HCT116 (cell line): ENCODE measurements around the gene STH. TPM values are rescaled to one million over a fixed set of nuclear protein-coding genes. Genes with fewer than 3 reads are reported as not detected.
"Not testable (repeated sequence)": the region's sequence is repeated elsewhere in the genome, so short reads cannot be mapped to it uniquely, and the experiment has no call there.

Source experiments
- ATAC-seq: fragments of 200-7000 bp; cut with Tn5 transposase; 2 replicates; pipeline ENCODE4 v1.9.1; 2020; ENCODE audit warnings: mild to moderate bottlenecking, moderate library complexity
- BruUV-seq: library from RNA; stranded (reverse); fragments of 400-500 nt; replicated peaks from 2 replicates; lab custom pipeline; 2021; lab: Mats Ljungman, UMichigan
- CTCF ChIA-PET: fragments of 300-600 bp; sonication (Branson Sonifier 250); formaldehyde crosslinking; loops from one replicate; lab custom pipeline; 2021; ENCODE audit warnings: antibody characterized with exemption; lab: Charles Lee
- POLR2A ChIA-PET: fragments of 300-600, 350-600 bp; sonication (Branson Sonifier 250); formaldehyde crosslinking; loops from one replicate; lab custom pipeline; 2021; ENCODE audit warnings: antibody characterized with exemption; lab: Charles Lee
- RAD21 ChIA-PET, 2 experiments: fragments of 300-600 bp; sonication (Branson Sonifier 250); formaldehyde crosslinking; loops; one replicate each; lab custom pipeline; 2023; ENCODE audit warnings: low total read pairs in 2 of 2; ENCODE audit not compliant: uncharacterized antibody in 2 of 2, unreplicated experiment in 2 of 2, low non-redundant PET in 1 of 2; lab: Charles Lee
- DNase-seq: peaks from one replicate; pipeline ENCODE4 v3.0.0-alpha.2; 2010; ENCODE audit warnings: low read depth, low spot score
- H2AFZ ChIP-seq: fragments of 200-600 bp; shearing (Covaris generic), sonication (generic); 2 replicates; pipeline ENCODE4 v1.6.1; 2017; ENCODE audit warnings: low read depth, mixed run types, mixed read lengths, antibody characterized with exemption, low read length; ENCODE audit not compliant: poor library complexity, severe bottlenecking
- H3K27ac ChIP-seq: 2 replicates; pipeline ENCODE4 v1.5.1; 2012; ENCODE audit warnings: low read depth, low read length
- H3K27me3 ChIP-seq: fragments of 200-600 bp; sonication (generic); 2 replicates; pipeline ENCODE4 v1.6.1; 2016; ENCODE audit warnings: mixed run types, low read length, mixed read lengths; ENCODE audit not compliant: insufficient read depth
- H3K36me3 ChIP-seq, 2 experiments: fragments of 200-500 bp in 1 of 2; fragments of 200-600 bp in 1 of 2; sonication (Bioruptor generic) in 1 of 2; sonication (generic) in 1 of 2; 2 replicates each; pipeline versions ENCODE4 v1.5.1 to v1.6.1; 2014 to 2016; ENCODE audit warnings: low read length in 2 of 2, inconsistent platforms in 1 of 2, mixed read lengths in 1 of 2, mixed run types in 1 of 2; ENCODE audit not compliant: insufficient read depth in 2 of 2, control insufficient read depth in 1 of 2
- H3K4me1 ChIP-seq, 2 experiments: fragments of 200-600 bp in 1 of 2; sonication (generic) in 1 of 2; 2 replicates each; pipeline versions ENCODE4 v1.5.1 to v1.6.1; 2012 to 2017; ENCODE audit warnings: low read length in 2 of 2, inconsistent platforms in 1 of 2, mild to moderate bottlenecking in 1 of 2, mixed read lengths in 1 of 2, mixed run types in 1 of 2, moderate library complexity in 1 of 2; ENCODE audit not compliant: insufficient read depth in 2 of 2, control insufficient read depth in 1 of 2
- H3K4me2 ChIP-seq: fragments of 200-600 bp; sonication (generic); 2 replicates; pipeline ENCODE4 v1.6.1; 2017; ENCODE audit warnings: mixed run types, low read length, mixed read lengths
- H3K4me3 ChIP-seq, 2 experiments: fragments of 200-600 bp in 1 of 2; sonication (generic) in 1 of 2; replicated peaks in 1 of 2; 2 replicates each; pipeline ENCODE4 v1.5.1; 2011 to 2016; ENCODE audit warnings: low read length in 2 of 2, control low read depth in 1 of 2, low read depth in 1 of 2, mild to moderate bottlenecking in 1 of 2, mixed read lengths in 1 of 2, mixed run types in 1 of 2
- H3K79me2 ChIP-seq: fragments of 200-600 bp; sonication (generic); 2 replicates; pipeline ENCODE4 v1.6.1; 2017; ENCODE audit warnings: mild to moderate bottlenecking, mixed run types, low read length, moderate library complexity, mixed read lengths; ENCODE audit not compliant: insufficient read depth
- H3K9ac ChIP-seq: fragments of 200-600 bp; sonication (generic); 2 replicates; pipeline ENCODE4 v1.6.1; 2016; ENCODE audit warnings: low read length, mixed read lengths
- H3K9me2 ChIP-seq: fragments of 200-600 bp; sonication (generic), shearing (Covaris generic); 2 replicates; pipeline ENCODE4 v1.6.1; 2017; ENCODE audit warnings: mixed run types, mild to moderate bottlenecking, moderate library complexity; ENCODE audit not compliant: insufficient read depth
- H3K9me3 ChIP-seq, 2 experiments: fragments of 200-500 bp in 1 of 2; fragments of 200-600 bp in 1 of 2; sonication (Bioruptor generic) in 1 of 2; sonication (generic) in 1 of 2; 2 replicates each; pipeline ENCODE4 v1.6.1; 2014 to 2017; ENCODE audit warnings: low read length in 2 of 2, mixed read lengths in 2 of 2, inconsistent platforms in 1 of 2, low read depth in 1 of 2, mild to moderate bottlenecking in 1 of 2, mixed run types in 1 of 2, moderate library complexity in 1 of 2; ENCODE audit not compliant: control insufficient read depth in 1 of 2, insufficient read depth in 1 of 2
- H4K20me1 ChIP-seq: fragments of 200-600 bp; sonication (generic), shearing (Covaris generic); 2 replicates; pipeline ENCODE4 v1.6.1; 2017; ENCODE audit warnings: mixed run types, mild to moderate bottlenecking, moderate library complexity; ENCODE audit not compliant: insufficient read depth
- EGR1 ChIP-seq: IDR thresholded peaks from 2 replicates; pipeline ENCODE4 v1.6.1; 2012; ENCODE audit warnings: low read depth
- POLR2A ChIP-seq: IDR thresholded peaks from 2 replicates; pipeline ENCODE4 v1.7.0; 2011; ENCODE audit warnings: borderline replicate concordance; ENCODE audit not compliant: insufficient read depth, insufficient read length; ENCODE audit errors: extremely low read depth
- ZNF274 ChIP-seq: fragments of 200-500 bp; sonication (Bioruptor generic); IDR thresholded peaks from 2 replicates; pipeline ENCODE4 v1.6.1; 2014; ENCODE audit warnings: mild to moderate bottlenecking, low read depth, low read length, inconsistent platforms
- intact Hi-C: fragments of 100-400 bp; cut with micrococcal nuclease; formaldehyde crosslinking; loops from 2 replicates; pipeline ENCODE4 v1.10.0; 2022
- total RNA-seq: library from RNA; stranded (reverse); gene quantifications from one replicate; pipeline ENCODE4 v1.2.1, GENCODE V29; 2021; ENCODE audit not compliant: unreplicated experiment
- TF ChIP-seq, protein P1 (sequence below), 3 experiments: fragments of 200-600 bp in 1 of 3; sonication (generic) in 1 of 3; IDR thresholded peaks in 2 of 3; conservative IDR thresholded peaks in 1 of 3; 2 replicates each; pipeline ENCODE4 v1.5.1; 2012 to 2017; ENCODE audit warnings: low read depth in 2 of 3, low read length in 2 of 3, antibody characterized with exemption in 1 of 3, borderline replicate concordance in 1 of 3, control low read depth in 1 of 3, mild to moderate bottlenecking in 1 of 3, mixed read lengths in 1 of 3, mixed run types in 1 of 3, moderate library complexity in 1 of 3; ENCODE audit not compliant: insufficient read depth in 1 of 3

Gene STH
- total RNA-seq, 1 experiment from 2014 or later = not detected

DNA sequence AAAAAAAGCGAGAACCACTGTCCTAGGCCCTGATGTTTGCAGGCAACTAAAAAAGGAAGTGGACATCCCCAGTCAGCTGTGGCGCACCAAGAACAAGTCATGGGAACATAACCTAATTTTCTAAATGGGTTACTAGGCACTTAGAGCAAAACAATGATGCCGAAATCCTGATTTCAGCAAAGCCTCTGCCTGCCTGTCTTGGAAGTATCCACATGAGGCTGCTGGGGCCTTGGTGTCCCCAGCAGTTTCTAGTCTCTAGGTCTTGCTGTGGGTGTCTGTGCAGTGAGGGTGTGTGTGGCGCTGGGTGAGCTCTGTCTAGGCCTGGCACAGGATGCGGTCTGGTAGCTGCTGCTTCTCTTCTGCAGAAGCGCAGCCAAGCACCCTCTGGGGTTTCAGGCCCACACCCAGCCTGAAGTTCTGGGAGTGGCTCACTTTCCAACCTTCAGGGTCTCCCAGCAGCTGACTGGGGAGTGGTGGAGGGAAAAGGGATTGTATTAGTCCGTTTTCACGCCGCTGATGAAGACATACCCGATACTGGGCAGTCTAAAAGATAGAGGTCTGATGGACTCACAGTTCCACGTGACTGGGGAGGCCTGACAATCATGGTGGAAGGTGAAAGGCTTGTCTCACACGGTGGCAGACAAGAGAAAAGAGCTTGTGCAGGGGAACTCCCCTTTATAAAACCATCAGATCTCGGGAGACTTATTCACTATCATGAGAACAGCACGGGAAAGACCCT is 21.1 kb downstream of the STH start:
- intact Hi-C loops = no loop called here
- Histone ChIP-seq H3K4me2 (no peak overlapping the region), H3K4me3 (no peak overlapping the region), H3K79me2 (no peaks in the 10 kb centered on the region), H3K9ac (no peak overlapping the region), H3K36me3 (peaks cover 9 to 12% of the 10 kb centered on the region in 2 experiments; a peak in 3 of 4 replicates), H3K27ac (no peak overlapping the region), H3K4me1 (no peaks in the 10 kb centered on the region), H3K27me3 (no peaks in the 10 kb centered on the region), H3K9me2 (no peaks in the 10 kb centered on the region), H3K9me3 (no peaks in the 10 kb centered on the region), H4K20me1 (no peaks in the 10 kb centered on the region), H2AFZ (no peak overlapping the region)
- no peak for TF ChIP-seq POLR2A
- TF ChIP-seq, protein P1, sequence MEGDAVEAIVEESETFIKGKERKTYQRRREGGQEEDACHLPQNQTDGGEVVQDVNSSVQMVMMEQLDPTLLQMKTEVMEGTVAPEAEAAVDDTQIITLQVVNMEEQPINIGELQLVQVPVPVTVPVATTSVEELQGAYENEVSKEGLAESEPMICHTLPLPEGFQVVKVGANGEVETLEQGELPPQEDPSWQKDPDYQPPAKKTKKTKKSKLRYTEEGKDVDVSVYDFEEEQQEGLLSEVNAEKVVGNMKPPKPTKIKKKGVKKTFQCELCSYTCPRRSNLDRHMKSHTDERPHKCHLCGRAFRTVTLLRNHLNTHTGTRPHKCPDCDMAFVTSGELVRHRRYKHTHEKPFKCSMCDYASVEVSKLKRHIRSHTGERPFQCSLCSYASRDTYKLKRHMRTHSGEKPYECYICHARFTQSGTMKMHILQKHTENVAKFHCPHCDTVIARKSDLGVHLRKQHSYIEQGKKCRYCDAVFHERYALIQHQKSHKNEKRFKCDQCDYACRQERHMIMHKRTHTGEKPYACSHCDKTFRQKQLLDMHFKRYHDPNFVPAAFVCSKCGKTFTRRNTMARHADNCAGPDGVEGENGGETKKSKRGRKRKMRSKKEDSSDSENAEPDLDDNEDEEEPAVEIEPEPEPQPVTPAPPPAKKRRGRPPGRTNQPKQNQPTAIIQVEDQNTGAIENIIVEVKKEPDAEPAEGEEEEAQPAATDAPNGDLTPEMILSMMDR (IDR thresholded peaks at IDR 0.05 in 2 of 3, conservative IDR thresholded peaks at IDR 0.05 in 1 of 3; ENCODE audit: borderline replicate concordance in 1 of 3, insufficient read depth in 1 of 3, low read depth in 2 of 3, low read length in 2 of 3) = no peak
- ATAC-seq = no peak
- DNase-seq = no peak
- RAD21 ChIA-PET = no interaction called here
- POLR2A ChIA-PET = no interaction called here
- CTCF ChIA-PET = interaction anchor here (1.1 kb wide), 1 partner anchor 24 kb away, joined by 3 read pairs; no protein-coding TSS in a partner anchor
- BruUV-seq = no TSS peak

DNA sequence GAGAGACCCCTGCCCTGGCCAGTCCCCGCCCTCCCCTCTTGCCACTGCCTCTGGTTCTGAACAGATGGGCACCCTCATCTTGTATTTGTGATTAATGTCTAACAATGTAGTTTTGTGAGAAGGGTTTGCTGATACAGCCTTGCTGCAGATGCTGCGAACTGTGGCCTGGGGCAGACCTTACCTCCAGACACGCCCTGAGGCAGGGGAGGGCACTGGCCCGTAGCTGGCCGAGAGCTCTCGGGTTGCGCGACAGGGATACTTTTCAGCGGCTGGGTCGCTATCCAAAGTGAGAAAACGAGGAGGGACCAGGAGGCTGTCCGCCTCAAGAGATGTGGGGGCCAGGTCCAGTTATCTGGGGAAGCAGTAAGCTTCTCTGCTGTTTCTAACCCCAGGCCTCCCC is 21.9 kb downstream of the STH start:
- DNase-seq (no peak), ATAC-seq (no peak)
- no peak for TF ChIP-seq EGR1
- TF ChIP-seq ZNF274 = no peak
- TF ChIP-seq, all 23 proteins: peak for 0
- no peaks in the 10 kb centered on the region for H3K79me2 ChIP-seq
- H3K27ac ChIP-seq = no peak overlapping the region
- no peaks in the 10 kb centered on the region for H3K9me3 ChIP-seq
- H3K27me3 ChIP-seq = no peaks in the 10 kb centered on the region
- H2AFZ ChIP-seq = no peak overlapping the region
- no peak overlapping the region for H3K9ac ChIP-seq
- CTCF ChIA-PET = interaction anchor here (1.1 kb wide), 1 partner anchor 23 kb away, joined by 3 read pairs; no protein-coding TSS in a partner anchor
- BruUV-seq = no TSS peak
- POLR2A ChIA-PET = no interaction called here
- H3K9me2 ChIP-seq = no peaks in the 10 kb centered on the region
- no peak overlapping the region for H3K4me3 ChIP-seq
- H3K4me2 ChIP-seq = no peak overlapping the region
- H3K36me3 ChIP-seq = peaks cover 9 to 12% of the 10 kb centered on the region in 2 experiments; a peak in 3 of 4 replicates
- intact Hi-C loops = no loop called here
- H3K4me1 ChIP-seq = no peaks in the 10 kb centered on the region
- RAD21 ChIA-PET = no interaction called here
- no peaks in the 10 kb centered on the region for H4K20me1 ChIP-seq

- H2AFZ ChIP-seq, RAD21 ChIA-PET, H3K9me3 ChIP-seq: not testable (repeated sequence)
Observed at GRCh38 chr17:46023366-46023765, 24.3 kb downstream of the STH start.

More at GRCh38 chr17:46023366-46023765, 24.3 kb downstream of the STH start:
- H3K4me3 ChIP-seq, H3K27ac ChIP-seq, BruUV-seq, H3K9me2 ChIP-seq, CTCF ChIA-PET, H3K27me3 ChIP-seq, DNase-seq, intact Hi-C loops, ATAC-seq, H3K9ac ChIP-seq, H3K4me1 ChIP-seq, POLR2A ChIA-PET, H4K20me1 ChIP-seq, H3K4me2 ChIP-seq, H3K79me2 ChIP-seq: not testable (repeated sequence)
- peaks cover 9 to 15% of the 10 kb centered on the region in 2 experiments; a peak in 3 of 4 replicates for H3K36me3 ChIP-seq
